ENCODE data around the gene DCUN1D2.

DNA sequence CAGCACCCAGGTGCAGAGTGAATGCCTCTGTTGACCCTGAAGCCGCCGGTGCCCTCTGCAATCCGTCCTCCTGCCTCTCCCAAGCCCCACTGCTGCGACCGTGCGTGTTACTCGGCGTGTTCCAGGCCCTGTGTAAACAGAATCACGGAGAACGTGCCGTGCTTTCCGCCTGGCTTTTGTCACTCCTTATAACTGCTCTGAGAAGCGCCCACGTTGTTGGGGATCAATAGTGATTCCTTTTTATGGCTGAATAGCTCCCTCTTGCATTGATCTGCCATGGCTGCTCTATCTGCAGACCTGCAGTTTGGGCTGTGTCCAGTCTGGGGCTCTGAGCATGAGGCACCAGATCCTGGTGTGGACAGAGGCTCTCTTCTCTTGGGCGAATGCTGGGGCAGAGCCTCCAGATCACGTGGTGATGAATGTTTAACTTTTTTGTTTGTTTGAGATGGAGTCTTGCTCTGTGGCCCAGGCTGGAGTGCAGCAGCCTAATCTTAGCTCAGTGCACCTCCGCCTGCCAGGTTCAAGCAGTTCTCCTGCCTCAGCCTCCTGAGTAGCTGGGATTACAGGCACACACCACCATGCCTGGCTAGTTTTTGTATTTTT lies 53.0 kb downstream of the DCUN1D2 start:
- TF ChIP-seq, protein P1, sequence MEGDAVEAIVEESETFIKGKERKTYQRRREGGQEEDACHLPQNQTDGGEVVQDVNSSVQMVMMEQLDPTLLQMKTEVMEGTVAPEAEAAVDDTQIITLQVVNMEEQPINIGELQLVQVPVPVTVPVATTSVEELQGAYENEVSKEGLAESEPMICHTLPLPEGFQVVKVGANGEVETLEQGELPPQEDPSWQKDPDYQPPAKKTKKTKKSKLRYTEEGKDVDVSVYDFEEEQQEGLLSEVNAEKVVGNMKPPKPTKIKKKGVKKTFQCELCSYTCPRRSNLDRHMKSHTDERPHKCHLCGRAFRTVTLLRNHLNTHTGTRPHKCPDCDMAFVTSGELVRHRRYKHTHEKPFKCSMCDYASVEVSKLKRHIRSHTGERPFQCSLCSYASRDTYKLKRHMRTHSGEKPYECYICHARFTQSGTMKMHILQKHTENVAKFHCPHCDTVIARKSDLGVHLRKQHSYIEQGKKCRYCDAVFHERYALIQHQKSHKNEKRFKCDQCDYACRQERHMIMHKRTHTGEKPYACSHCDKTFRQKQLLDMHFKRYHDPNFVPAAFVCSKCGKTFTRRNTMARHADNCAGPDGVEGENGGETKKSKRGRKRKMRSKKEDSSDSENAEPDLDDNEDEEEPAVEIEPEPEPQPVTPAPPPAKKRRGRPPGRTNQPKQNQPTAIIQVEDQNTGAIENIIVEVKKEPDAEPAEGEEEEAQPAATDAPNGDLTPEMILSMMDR (IDR thresholded peaks at IDR 0.05) = no peak
- no peak for TF ChIP-seq POLR2A (IDR thresholded peaks at IDR 0.05)

All from testis (tissue), 2 donors.